ENCODE data around the gene ZBTB26. TPM values are rescaled to one million over a fixed set of nuclear protein-coding genes. Genes with fewer than 3 reads are reported as not detected.
A peak's percentile ranks its signal among the peaks of the same experiment; 100 is the strongest.

ZBTB26 gene
- total and polyA plus RNA-seq, 10 of the 15 experiments (the other 5 are each of a cell fraction or from before 2014, with no cell fraction given), result 1.8 to 19.5 (median 4.5) TPM

DNA sequence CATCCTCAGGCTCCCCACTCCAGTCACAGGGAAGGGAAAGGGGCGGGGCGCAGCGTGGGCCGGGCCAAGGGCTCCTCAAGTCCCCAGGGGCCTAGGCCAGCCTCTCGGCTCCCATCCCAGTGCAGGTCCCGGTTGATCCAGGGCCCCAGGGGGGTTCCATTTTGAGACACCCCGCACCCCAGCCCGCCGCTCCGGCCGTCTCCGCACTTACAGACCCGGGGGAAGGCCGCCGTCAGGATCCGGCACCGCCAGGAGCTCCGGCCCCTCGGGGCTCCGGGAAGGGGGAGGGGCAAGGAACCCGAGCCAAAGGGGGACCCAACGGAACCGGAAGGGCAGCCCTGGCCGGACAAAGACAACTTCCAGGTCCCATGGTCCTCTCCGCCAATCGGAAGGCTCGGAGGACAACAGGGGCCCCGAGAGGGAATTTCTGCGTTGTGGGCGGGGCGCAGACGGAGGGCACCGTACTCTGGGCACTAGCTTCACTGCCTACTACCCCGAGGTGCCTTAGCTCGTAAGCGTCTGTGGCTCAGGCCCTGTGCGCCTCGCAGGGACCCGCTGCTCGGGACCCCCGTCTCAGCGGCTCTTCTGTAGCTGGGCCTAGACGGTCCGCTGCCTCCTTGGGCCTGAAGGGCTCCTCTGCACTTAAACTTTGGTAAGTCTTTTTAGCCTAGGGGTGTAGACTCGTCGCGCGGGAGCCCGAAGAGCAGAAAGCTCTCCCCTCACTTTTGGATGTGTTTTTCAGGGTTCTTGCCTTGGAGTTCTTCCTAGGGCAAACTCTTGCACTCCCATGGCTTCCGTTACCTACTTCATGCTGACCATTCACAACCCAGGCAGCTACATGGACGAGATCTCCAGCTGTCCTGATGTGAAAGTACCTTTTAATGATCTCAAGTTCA, at the start of gene ZBTB26 (continued):
- TF ChIP-seq GATAD2B (conservative IDR thresholded peaks at IDR 0.05; ENCODE audit: low read depth), result peak; percentile 80
- TF ChIP-seq CHD2 (IDR thresholded peaks at IDR 0.05; ENCODE audit: borderline replicate concordance, low read depth, low read length), result peak; percentile 90
- TF ChIP-seq, protein P1, sequence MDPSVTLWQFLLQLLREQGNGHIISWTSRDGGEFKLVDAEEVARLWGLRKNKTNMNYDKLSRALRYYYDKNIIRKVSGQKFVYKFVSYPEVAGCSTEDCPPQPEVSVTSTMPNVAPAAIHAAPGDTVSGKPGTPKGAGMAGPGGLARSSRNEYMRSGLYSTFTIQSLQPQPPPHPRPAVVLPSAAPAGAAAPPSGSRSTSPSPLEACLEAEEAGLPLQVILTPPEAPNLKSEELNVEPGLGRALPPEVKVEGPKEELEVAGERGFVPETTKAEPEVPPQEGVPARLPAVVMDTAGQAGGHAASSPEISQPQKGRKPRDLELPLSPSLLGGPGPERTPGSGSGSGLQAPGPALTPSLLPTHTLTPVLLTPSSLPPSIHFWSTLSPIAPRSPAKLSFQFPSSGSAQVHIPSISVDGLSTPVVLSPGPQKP (IDR thresholded peaks at IDR 0.05; ENCODE audit: low read depth, low read length), result peak; percentile 75
- TF ChIP-seq, protein P2, sequence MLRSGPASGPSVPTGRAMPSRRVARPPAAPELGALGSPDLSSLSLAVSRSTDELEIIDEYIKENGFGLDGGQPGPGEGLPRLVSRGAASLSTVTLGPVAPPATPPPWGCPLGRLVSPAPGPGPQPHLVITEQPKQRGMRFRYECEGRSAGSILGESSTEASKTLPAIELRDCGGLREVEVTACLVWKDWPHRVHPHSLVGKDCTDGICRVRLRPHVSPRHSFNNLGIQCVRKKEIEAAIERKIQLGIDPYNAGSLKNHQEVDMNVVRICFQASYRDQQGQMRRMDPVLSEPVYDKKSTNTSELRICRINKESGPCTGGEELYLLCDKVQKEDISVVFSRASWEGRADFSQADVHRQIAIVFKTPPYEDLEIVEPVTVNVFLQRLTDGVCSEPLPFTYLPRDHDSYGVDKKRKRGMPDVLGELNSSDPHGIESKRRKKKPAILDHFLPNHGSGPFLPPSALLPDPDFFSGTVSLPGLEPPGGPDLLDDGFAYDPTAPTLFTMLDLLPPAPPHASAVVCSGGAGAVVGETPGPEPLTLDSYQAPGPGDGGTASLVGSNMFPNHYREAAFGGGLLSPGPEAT (IDR thresholded peaks at IDR 0.05; ENCODE audit: low read depth), result peak; percentile 91
- TF ChIP-seq BRCA1 (IDR thresholded peaks at IDR 0.05; ENCODE audit: low read depth, low read length), result no peak
- no peak for TF ChIP-seq HDAC2 (IDR thresholded peaks at IDR 0.05)
- no peak for TF ChIP-seq NRF1 (conservative IDR thresholded peaks at IDR 0.05; ENCODE audit: low read depth, low read length)
- TF ChIP-seq POLR2A (IDR thresholded peaks at IDR 0.05; ENCODE audit: low read depth, low read length), result peak; percentile 88
- no peak for TF ChIP-seq SUPT20H (IDR thresholded peaks at IDR 0.05; ENCODE audit: borderline replicate concordance, control insufficient read depth, low read depth, low read length)
- no peak; a peak in 1 of 4 replicates for TF ChIP-seq BHLHE40 (IDR thresholded peaks at IDR 0.05; ENCODE audit: borderline replicate concordance in 1 of 2, low read depth in 2 of 2, low read length in 1 of 2)
- 0 out of 2 replicates have a peak, but pooled peaks have one; percentile 23 for TF ChIP-seq RBBP5 (conservative IDR thresholded peaks at IDR 0.05)
- no peak for TF ChIP-seq FOXK2 (IDR thresholded peaks at IDR 0.05)
- TF ChIP-seq, protein P3, sequence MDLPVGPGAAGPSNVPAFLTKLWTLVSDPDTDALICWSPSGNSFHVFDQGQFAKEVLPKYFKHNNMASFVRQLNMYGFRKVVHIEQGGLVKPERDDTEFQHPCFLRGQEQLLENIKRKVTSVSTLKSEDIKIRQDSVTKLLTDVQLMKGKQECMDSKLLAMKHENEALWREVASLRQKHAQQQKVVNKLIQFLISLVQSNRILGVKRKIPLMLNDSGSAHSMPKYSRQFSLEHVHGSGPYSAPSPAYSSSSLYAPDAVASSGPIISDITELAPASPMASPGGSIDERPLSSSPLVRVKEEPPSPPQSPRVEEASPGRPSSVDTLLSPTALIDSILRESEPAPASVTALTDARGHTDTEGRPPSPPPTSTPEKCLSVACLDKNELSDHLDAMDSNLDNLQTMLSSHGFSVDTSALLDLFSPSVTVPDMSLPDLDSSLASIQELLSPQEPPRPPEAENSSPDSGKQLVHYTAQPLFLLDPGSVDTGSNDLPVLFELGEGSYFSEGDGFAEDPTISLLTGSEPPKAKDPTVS (IDR thresholded peaks at IDR 0.05; ENCODE audit: low read depth, low read length), result 0 out of 2 replicates have a peak, but pooled peaks have one; percentile 16
- peak; percentile 67 for TF ChIP-seq CREB1 (IDR thresholded peaks at IDR 0.05; ENCODE audit: low read depth)
- TF ChIP-seq STAT1 (conservative IDR thresholded peaks at IDR 0.05), result peak; percentile 70; the same call in 1 of the 2 replicates
- TF ChIP-seq, protein P4, sequence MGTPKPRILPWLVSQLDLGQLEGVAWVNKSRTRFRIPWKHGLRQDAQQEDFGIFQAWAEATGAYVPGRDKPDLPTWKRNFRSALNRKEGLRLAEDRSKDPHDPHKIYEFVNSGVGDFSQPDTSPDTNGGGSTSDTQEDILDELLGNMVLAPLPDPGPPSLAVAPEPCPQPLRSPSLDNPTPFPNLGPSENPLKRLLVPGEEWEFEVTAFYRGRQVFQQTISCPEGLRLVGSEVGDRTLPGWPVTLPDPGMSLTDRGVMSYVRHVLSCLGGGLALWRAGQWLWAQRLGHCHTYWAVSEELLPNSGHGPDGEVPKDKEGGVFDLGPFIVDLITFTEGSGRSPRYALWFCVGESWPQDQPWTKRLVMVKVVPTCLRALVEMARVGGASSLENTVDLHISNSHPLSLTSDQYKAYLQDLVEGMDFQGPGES (IDR thresholded peaks at IDR 0.05), result no peak; the same call in 1 of the 2 replicates
- no peak for TF ChIP-seq IRF4 (IDR thresholded peaks at IDR 0.05; ENCODE audit: low read depth, low read length)
- TF ChIP-seq, protein P5, sequence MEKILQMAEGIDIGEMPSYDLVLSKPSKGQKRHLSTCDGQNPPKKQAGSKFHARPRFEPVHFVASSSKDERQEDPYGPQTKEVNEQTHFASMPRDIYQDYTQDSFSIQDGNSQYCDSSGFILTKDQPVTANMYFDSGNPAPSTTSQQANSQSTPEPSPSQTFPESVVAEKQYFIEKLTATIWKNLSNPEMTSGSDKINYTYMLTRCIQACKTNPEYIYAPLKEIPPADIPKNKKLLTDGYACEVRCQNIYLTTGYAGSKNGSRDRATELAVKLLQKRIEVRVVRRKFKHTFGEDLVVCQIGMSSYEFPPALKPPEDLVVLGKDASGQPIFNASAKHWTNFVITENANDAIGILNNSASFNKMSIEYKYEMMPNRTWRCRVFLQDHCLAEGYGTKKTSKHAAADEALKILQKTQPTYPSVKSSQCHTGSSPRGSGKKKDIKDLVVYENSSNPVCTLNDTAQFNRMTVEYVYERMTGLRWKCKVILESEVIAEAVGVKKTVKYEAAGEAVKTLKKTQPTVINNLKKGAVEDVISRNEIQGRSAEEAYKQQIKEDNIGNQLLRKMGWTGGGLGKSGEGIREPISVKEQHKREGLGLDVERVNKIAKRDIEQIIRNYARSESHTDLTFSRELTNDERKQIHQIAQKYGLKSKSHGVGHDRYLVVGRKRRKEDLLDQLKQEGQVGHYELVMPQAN (conservative IDR thresholded peaks at IDR 0.05), result peak; percentile 54
- TF ChIP-seq HCFC1 (IDR thresholded peaks at IDR 0.05; ENCODE audit: low read length), result peak; percentile 62
- TF ChIP-seq ZBED1 (IDR thresholded peaks at IDR 0.05; ENCODE audit: borderline replicate concordance), result no peak
- TF ChIP-seq FOS (IDR thresholded peaks at IDR 0.05; ENCODE audit: borderline replicate concordance, extremely low read depth, insufficient read length), result no peak
- TF ChIP-seq EZH2 (IDR thresholded peaks at IDR 0.05; ENCODE audit: borderline replicate concordance, control insufficient read depth, low read depth, low read length), result no peak
- TF ChIP-seq PAX5 (IDR thresholded peaks at IDR 0.05; ENCODE audit: borderline replicate concordance, low read depth, low read length), result 0 out of 2 replicates have a peak, but pooled peaks have one; percentile 21
